ENCODE results near the gene DBNDD2.

DBNDD2 gene

GRCh38 chr20:45452772-45453691 lies 44.9 kb downstream of the DBNDD2 start:
- DNase-seq: no peak

DNA sequence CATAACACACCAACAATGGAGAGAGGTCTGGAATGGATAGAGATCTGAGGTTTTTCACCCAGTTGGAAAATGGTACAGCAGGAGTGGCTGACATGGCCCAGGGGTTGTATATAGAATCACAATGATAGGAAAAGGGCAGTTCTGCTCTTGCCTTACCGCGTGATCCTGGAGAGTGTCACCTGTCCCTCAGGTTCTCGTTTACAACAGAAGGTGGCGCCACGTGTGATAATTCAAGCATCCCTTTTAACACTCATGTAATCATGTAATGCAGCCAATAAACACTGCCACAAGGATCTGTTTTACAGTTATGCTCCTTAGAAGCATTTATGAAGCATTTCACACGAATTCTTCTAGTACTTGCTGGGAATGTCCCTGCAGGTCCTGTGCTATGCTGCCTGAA lies 48.5 kb downstream of the DBNDD2 start:
- DNase-seq: peak; percentile 9

DNA sequence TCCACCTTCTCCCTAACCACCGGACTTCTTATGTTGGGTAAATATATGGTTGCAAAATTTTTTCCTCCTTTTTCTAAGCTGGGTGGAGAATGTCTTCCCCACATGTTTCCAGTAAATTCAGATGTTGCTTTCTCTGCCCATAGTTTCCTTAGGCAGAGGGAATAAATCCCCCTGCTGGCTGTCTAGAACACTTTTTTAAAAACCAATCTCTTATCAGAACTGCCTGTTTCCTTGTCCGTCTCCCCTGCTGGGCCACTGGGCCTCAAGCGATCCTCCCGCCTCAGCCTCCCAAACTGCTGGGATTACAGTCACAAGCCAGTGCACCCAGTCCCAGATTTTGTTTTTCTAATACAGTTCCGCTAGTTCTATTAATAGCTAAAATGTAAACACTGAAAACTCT lies 51.5 kb downstream of the DBNDD2 start:
- DNase-seq: no peak

All from stimulated activated CD4-positive, alpha-beta T cell treated with anti-CD3 and anti-CD28 coated beads, Interleukin-12 subunit alpha, Interleukin-12 subunit beta, amount 100 ng/mL, for 4 hours (primary cell).